ENCODE measurements around the gene MGAT4D.
"Not testable (repeated sequence)": the region's sequence is repeated elsewhere in the genome, so short reads cannot be mapped to it uniquely, and the experiment has no call there.

DNA sequence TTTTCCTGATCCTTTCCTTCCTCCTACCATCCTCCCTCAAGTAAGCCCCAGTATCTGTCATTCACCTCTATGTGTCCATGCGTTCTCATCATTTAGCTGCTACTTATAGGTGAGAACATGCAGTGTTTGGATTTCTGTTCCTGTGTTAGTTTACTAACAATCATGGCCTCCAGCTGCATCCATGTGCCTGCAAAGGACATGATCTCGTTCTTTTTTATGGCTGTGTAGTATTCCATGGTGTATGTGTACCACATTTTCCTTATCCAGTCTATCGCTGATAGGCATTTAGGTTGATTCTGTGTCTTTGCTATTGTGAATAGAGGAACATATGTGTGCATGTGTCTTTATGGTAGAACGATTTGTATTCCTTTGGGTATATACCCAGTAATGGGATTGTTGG, 53.7 kb downstream of the MGAT4D start:
- TF ChIP-seq POLR2A, EP300, POLR2AphosphoS5 (IDR thresholded peaks at IDR 0.05): not testable (repeated sequence)
- TF ChIP-seq, protein P1, sequence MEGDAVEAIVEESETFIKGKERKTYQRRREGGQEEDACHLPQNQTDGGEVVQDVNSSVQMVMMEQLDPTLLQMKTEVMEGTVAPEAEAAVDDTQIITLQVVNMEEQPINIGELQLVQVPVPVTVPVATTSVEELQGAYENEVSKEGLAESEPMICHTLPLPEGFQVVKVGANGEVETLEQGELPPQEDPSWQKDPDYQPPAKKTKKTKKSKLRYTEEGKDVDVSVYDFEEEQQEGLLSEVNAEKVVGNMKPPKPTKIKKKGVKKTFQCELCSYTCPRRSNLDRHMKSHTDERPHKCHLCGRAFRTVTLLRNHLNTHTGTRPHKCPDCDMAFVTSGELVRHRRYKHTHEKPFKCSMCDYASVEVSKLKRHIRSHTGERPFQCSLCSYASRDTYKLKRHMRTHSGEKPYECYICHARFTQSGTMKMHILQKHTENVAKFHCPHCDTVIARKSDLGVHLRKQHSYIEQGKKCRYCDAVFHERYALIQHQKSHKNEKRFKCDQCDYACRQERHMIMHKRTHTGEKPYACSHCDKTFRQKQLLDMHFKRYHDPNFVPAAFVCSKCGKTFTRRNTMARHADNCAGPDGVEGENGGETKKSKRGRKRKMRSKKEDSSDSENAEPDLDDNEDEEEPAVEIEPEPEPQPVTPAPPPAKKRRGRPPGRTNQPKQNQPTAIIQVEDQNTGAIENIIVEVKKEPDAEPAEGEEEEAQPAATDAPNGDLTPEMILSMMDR (IDR thresholded peaks at IDR 0.05) = not testable (repeated sequence)
